Measurements from ENCODE around the gene SDK1.

Gene SDK1

GRCh38 chr7:4191525-4191924 is 890.5 kb downstream of the SDK1 start:
- DNase-seq: no peak

GRCh38 chr7:4195660-4196059 is 894.6 kb downstream of the SDK1 start:
- DNase-seq: no peak

- no peak for DNase-seq
Measured at GRCh38 chr7:4196121-4196819, 895.2 kb downstream of the SDK1 start.

- DNase-seq: no peak
Measured at GRCh38 chr7:4198301-4198700, 897.2 kb downstream of the SDK1 start.

GRCh38 chr7:4200546-4201094 is 899.6 kb downstream of the SDK1 start:
- no peak for DNase-seq

GRCh38 chr7:4201566-4201965 is 900.5 kb downstream of the SDK1 start:
- DNase-seq: no peak

- DNase-seq: no peak
Measured at GRCh38 chr7:4202154-4202736, 901.2 kb downstream of the SDK1 start.

GRCh38 chr7:4202954-4203353 is 901.9 kb downstream of the SDK1 start:
- DNase-seq: no peak

GRCh38 chr7:4203626-4204512 is 902.8 kb downstream of the SDK1 start:
- DNase-seq: no peak

- DNase-seq: no peak
Measured at GRCh38 chr7:4204513-4205165, 903.6 kb downstream of the SDK1 start.

GRCh38 chr7:4205828-4206227 is 904.8 kb downstream of the SDK1 start:
- DNase-seq: no peak

- DNase-seq: no peak
Measured at GRCh38 chr7:4207011-4207410, 906.0 kb downstream of the SDK1 start.

- DNase-seq: no peak
Measured at GRCh38 chr7:4208086-4208485, 907.0 kb downstream of the SDK1 start.

- DNase-seq: no peak
Measured at GRCh38 chr7:4208586-4208985, 907.5 kb downstream of the SDK1 start.

GRCh38 chr7:4209126-4209525 is 908.1 kb downstream of the SDK1 start:
- DNase-seq: no peak

GRCh38 chr7:4209966-4210365 is 908.9 kb downstream of the SDK1 start:
- no peak for DNase-seq

- no peak for DNase-seq
Measured at GRCh38 chr7:4210821-4211220, 909.8 kb downstream of the SDK1 start.

- DNase-seq: no peak
Measured at GRCh38 chr7:4211261-4211660, 910.2 kb downstream of the SDK1 start.

GRCh38 chr7:4212376-4212775 is 911.3 kb downstream of the SDK1 start:
- no peak for DNase-seq

GRCh38 chr7:4214291-4215155 is 913.5 kb downstream of the SDK1 start:
- no peak for DNase-seq

GRCh38 chr7:4215176-4215720 is 914.2 kb downstream of the SDK1 start:
- DNase-seq: no peak

GRCh38 chr7:4216016-4216415 is 915.0 kb downstream of the SDK1 start:
- DNase-seq: no peak

Data from NCI-H1417 treated with DMSO at 0.1 percent for 48 hours (cell line).